HL-60 (cell line): ENCODE results near the gene FRRS1L.

Source experiments
- CTCF ChIP-seq: IDR thresholded peaks from one replicate; pipeline ENCODE4 v1.5.1; 2011; ENCODE audit warnings: low read length, control low read depth, inconsistent platforms; ENCODE audit not compliant: insufficient read depth
- GABPA ChIP-seq: IDR thresholded peaks from 2 replicates; pipeline ENCODE4 v1.6.1; 2012; ENCODE audit warnings: low read depth
- POLR2AphosphoS5 ChIP-seq: IDR thresholded peaks from 2 replicates; pipeline ENCODE4 v1.6.1; 2012; ENCODE audit warnings: low read depth
- SPI1 ChIP-seq: IDR thresholded peaks from 2 replicates; pipeline ENCODE4 v1.6.1; 2012; ENCODE audit warnings: low read depth, mild to moderate bottlenecking, borderline replicate concordance

- no peak for TF ChIP-seq CTCF
- TF ChIP-seq POLR2AphosphoS5: no peak
- TF ChIP-seq SPI1: no peak
- no peak for TF ChIP-seq GABPA
Measured at GRCh38 chr9:109107402-109108240, 59.4 kb downstream of the FRRS1L start.
